Liver (tissue), 3 donors: ENCODE data around the gene KRTAP10-2.

Experiments used
- CTCF ChIP-seq: fragments of 150-350 bp; IDR thresholded peaks from 2 replicates; pipeline ENCODE4 v1.5.1; 2017; ENCODE audit warnings: improper control_type of control experiment, low read depth, low read length; ENCODE audit not compliant: missing input control
- EGR1 ChIP-seq, 2 donors: IDR thresholded peaks; 2 replicates each; pipeline ENCODE4 v1.6.1; 2016 to 2018; ENCODE audit warnings: antibody characterized with exemption in 2 of 2, low read depth in 2 of 2
- JUND ChIP-seq, 2 donors: IDR thresholded peaks; 2 replicates each; pipeline ENCODE4 v1.6.1; 2016; ENCODE audit warnings: antibody characterized with exemption in 2 of 2
- MAX ChIP-seq: IDR thresholded peaks from 2 replicates; pipeline ENCODE4 v1.6.1; 2016; ENCODE audit warnings: antibody characterized with exemption
- RAD21 ChIP-seq, 2 donors: IDR thresholded peaks; 2 replicates each; pipeline ENCODE4 v1.6.1; 2016; ENCODE audit warnings: antibody characterized with exemption in 2 of 2, mild to moderate bottlenecking in 2 of 2
- RXRA ChIP-seq, 2 donors: IDR thresholded peaks; 2 replicates each; pipeline ENCODE4 v1.6.1; 2017 to 2018; ENCODE audit warnings: antibody characterized with exemption in 2 of 2, mild to moderate bottlenecking in 1 of 2
- TAF1 ChIP-seq: conservative IDR thresholded peaks from 2 replicates; pipeline ENCODE4 v1.6.1; 2016; ENCODE audit warnings: antibody characterized with exemption, mild to moderate bottlenecking
- ZBTB33 ChIP-seq: IDR thresholded peaks from 2 replicates; pipeline ENCODE4 v1.6.1; 2016; ENCODE audit warnings: antibody characterized with exemption
- donor health status: healthy.
- donor health status: healthy.

GRCh38 chr21:44557491-44558328 lies 6.4 kb upstream of the KRTAP10-2 start:
- no peak for TF ChIP-seq CTCF
- TF ChIP-seq MAX = no peak
- no peak for TF ChIP-seq RAD21 (IDR thresholded peaks at IDR 0.05)
- no peak for TF ChIP-seq RXRA (IDR thresholded peaks at IDR 0.05)
- no peak for TF ChIP-seq ZBTB33
- no peak for TF ChIP-seq EGR1 (IDR thresholded peaks at IDR 0.05; ENCODE audit: low read depth in 2 of 2)
- TF ChIP-seq TAF1 = no peak
- no peak for TF ChIP-seq JUND (IDR thresholded peaks at IDR 0.05)
